Body of pancreas (tissue), 4 donors: ENCODE measurements around the gene BBOF1.

ENCODE experiments used
- POLR2A ChIP-seq, 3 donors: fragments of 450-650 bp; IDR thresholded peaks; one replicate each; pipeline ENCODE4 v1.6.1; 2016; ENCODE audit warnings: antibody characterized with exemption in 3 of 3, mild to moderate bottlenecking in 2 of 3
- TF ChIP-seq, protein P1 (sequence below), 7 experiments: fragments of 450-650 bp in 4 of 7; fragments of 200-600 bp in 3 of 7; sonication (generic) in 3 of 7; IDR thresholded peaks; one replicate each; pipeline ENCODE4 v1.5.1; 2016 to 2019; ENCODE audit warnings: antibody characterized with exemption in 7 of 7

DNA sequence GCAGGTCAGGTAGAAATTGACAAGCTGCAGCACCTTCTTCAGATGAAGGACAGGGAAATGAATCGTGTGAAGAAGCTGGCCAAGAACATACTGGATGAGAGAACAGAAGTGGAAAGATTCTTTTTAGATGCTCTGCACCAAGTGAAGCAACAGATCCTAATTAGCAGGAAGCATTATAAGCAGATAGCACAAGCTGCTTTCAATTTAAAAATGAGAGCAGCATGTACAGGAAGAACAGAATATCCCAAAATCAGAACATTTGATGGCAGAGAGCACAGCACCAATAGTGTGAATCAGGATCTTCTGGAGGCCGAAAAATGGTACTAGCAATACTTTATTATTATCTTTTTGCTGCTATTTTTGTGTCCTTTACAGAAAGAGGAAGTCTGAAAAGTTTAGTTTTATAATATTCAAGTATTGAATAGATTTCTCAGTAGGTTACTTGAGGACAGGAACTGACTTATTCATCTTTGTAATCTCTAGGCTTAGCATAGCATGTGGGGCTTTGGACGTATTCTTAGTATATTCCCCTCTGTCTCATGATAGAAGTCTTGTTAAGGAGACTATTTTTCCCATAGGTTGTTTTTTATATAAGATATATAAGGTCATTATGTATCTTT is 30.8 kb downstream of the BBOF1 start:
- TF ChIP-seq, protein P1, sequence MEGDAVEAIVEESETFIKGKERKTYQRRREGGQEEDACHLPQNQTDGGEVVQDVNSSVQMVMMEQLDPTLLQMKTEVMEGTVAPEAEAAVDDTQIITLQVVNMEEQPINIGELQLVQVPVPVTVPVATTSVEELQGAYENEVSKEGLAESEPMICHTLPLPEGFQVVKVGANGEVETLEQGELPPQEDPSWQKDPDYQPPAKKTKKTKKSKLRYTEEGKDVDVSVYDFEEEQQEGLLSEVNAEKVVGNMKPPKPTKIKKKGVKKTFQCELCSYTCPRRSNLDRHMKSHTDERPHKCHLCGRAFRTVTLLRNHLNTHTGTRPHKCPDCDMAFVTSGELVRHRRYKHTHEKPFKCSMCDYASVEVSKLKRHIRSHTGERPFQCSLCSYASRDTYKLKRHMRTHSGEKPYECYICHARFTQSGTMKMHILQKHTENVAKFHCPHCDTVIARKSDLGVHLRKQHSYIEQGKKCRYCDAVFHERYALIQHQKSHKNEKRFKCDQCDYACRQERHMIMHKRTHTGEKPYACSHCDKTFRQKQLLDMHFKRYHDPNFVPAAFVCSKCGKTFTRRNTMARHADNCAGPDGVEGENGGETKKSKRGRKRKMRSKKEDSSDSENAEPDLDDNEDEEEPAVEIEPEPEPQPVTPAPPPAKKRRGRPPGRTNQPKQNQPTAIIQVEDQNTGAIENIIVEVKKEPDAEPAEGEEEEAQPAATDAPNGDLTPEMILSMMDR (IDR thresholded peaks at IDR 0.05) = no peak
- no peak for TF ChIP-seq POLR2A (IDR thresholded peaks at IDR 0.05)
